HG03139 (cell line): Measurements from ENCODE around the gene IFRD2.
"Not testable (repeated sequence)": the region's sequence is repeated elsewhere in the genome, so short reads cannot be mapped to it uniquely, and the experiment has no call there.

Experiments
- ATAC-seq: cut with Tn5 transposase; IDR thresholded peaks from one replicate; pipeline ENCODE4 v1.9.1; 2021; ENCODE audit not compliant: unreplicated experiment

Gene IFRD2

DNA sequence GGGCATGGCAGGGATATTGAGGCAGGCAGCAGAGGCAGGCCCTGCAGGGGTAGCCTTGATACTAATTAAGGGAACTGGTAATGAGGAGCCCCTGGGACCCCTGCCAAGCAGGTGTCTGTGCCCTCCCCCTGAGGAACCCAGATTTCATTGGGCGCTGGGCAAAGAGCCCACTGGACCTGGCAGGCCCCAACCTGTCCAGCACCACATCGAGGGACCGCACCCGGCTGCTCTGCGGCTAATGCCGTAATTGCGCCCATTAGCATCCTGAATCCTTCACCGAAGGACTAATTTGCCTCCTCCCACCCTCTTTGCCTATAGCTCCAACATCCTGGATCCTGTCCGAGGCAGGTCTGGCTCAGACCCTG lies 37.0 kb downstream of the IFRD2 start:
- ATAC-seq = no peak

DNA sequence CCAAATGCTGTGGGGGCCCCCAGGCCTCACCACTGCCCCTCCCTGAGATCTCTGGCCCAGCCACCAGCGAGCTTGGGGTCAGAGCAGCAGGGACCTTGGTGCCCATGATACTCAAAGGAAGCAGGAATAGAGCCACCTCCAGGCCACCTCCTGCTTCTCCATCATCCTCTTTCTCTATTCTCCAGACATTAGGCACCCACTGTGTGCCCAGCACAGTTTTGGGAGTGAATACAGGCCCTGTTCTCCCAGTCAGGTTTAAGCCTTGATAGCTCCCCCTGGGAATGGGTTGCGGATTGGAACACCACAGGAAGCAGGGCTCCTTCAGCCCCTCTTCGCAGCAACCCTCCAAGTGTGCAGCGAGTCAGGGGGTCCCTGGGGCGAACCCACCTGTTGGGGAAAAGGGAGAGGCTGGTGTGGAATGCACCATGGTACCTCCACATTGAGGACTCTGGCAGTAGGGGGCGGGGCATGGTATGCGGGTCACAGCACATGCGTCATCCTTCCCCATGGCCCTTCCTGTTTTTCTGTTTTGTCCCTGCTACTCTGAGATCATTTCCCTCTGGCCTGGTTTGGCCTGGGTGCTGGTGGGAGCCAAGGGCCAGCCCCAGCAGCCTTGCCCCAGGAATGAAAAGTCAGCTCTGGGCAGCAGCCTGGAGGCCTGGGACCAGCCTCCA lies 37.5 kb downstream of the IFRD2 start:
- no peak for ATAC-seq

DNA sequence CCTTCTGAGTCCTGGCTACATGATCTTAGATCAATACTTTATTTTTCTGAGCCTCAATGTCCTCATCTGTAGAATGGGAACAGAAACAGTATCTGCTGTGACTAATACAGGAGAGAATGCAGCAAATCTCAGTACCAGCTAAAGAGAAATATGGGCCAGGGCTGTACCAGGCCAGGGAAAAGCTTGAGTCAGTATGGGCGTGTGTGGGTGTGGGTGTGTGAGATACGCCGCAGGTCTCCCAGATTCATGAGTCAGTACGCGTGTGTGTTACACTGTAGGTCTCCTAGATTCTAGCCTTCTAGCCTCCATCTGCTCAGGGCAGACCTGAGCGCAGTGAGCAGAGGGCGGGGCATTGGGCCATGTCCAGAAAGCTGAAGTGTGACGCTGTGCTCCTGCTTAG lies 41.0 kb downstream of the IFRD2 start:
- no peak for ATAC-seq

DNA sequence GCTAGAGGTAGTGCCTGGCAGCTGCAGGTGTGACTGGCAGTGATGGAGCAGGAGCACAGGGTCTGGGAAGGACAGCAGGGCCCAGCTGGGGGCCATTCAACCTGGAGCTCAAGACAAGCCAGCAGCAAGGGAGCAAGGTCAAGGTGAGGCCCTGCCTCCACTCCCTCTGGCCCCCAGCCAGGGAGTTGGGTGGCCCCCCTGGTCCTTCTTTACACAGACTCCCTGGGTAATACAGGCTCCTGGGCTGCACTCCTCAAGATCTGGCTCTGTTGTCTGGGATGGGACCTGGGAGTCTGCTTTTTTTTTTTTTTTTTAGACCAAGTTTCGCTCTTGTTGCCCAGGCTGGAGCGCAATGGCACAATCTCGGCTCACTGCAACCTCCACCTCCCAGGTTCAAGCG lies 41.7 kb downstream of the IFRD2 start:
- no peak for ATAC-seq

DNA sequence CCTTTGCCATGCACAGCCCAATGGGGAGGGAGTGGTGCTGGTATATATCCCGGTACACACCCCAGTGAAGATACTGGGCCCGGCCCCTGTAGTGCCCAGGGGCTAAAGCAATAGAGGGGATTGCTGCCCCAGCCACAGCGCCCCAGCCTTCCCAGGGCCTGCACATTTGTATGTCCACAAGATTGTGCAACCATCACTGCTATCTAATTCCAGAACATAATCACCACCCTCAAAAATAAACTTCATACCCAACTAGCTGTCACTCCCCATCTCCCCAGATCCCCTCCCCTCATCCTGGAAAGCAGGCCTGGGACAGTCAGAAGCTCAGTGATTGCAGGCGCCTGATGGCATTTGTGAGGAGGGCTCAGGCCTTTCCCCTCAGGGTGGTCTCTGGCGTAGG lies 42.8 kb downstream of the IFRD2 start:
- ATAC-seq = no peak

DNA sequence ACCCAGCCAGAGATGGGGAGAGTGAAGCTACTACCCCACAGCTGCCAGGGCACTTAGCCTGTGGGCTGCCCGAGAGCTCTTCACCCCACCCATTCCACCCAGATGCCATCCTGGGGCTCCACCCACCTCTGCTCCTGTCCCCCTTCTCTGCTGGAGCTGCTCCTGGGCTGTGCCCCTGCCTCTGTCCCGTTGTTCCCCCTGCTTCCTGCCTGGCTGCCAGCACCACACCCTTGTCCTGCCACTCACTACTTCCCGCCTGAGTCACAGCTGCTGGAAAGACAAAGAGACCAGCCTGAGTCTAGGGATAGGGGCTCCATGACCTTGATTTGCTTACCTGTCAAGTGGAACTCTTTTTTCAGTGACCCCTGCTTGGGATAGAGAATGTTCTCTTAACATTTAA lies 43.8 kb downstream of the IFRD2 start:
- ATAC-seq = no peak

DNA sequence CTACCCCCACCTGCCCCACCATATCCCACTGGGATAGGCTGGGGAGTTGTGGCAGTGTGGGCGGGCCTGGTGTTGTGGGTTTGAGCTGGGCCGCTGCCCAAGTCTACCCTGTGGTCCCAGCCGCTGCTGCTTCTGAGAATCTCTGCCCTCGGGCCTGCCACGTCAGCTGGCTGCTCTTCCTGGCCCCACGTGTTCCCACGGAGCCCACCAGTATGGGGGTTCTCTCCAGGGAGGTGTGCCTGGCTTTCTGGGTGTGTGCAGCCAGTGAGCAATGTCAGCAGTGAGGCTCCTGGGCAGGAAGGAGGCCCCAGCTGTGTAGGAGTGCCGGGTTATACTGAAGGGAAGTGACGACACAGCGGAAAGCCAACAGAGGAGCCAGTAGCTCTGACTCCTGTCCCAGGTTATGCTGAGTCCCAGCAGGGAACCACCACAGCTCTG lies 45.7 kb downstream of the IFRD2 start:
- peak; percentile 47 for ATAC-seq

DNA sequence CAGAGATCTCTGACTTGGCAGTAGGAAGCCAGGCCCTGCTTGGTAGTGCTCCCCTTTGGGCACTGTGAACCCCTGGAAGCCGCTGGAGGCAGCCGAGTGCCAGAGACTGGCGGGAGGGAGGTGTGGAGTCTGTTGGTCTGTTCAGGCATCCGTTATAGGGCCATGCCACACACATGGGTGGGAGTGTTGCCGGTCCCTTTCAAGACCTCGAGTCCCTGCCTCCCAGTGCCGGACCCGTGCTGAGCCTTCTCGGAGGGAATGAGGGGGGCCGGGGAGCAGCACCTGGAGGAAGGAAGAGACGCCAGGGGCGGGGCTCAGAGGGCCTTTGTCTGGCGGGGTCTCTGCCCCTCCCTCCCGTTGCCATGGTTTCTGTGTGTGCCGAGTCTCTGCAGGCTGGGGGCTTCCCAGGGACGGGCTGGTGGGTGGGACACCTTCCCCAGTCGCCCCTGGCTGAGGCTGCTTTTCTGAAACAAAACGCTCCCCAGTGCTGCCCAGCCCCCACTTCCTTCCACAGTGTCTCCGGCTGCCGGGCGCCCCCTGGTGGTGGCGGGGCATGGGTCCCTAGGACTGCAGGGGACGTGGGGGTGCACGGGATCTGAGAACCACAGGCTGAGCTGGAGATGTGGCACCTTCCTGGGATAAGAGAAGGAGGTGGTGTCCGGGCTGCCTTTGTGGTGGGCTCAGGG lies 46.3 kb downstream of the IFRD2 start:
- ATAC-seq = peak; percentile 57

DNA sequence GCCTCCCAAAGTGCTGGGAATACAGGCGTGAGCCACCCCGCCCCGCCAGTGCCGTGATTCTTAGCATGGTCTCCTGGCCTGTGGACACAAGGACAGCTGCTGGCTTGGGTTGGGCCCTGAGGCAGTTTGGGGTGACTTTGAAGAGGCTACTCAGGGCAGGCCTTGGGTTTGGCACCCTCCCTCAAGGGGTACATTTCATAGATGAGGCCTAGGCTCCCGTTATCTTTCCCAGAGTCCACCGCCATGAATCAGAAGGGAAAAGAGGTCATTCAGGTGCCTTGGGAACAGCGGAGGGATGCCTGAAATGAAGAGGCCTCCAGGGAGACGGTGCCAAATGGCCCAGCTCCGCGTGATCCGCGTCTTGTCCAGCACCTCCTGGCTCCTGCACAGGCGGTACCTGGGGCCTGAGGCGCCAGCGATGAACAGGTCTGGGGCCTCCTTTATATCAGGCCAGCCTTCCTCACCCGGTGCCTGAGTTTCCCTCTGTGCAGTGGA lies 46.9 kb downstream of the IFRD2 start:
- no peak for ATAC-seq

DNA sequence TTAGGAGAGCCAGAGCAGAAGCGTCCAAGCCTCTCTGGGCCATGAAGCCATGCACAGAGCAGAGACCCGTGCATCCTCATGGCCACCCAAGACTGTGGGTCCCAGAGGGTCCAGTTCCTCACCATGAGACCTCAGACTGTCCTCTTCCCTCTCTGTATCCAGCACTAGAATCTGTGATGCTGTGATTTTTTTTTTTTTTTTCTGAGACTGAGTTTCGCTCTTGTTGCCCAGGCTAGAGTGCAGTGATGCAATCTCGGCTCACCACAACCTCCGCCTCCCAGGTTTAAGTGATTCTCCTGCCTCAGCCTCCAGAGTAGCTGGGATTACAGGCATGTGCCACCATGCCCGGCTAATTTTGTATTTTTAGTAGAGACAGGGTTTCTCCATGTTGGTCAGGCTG lies 47.4 kb downstream of the IFRD2 start:
- not testable (repeated sequence) for ATAC-seq

DNA sequence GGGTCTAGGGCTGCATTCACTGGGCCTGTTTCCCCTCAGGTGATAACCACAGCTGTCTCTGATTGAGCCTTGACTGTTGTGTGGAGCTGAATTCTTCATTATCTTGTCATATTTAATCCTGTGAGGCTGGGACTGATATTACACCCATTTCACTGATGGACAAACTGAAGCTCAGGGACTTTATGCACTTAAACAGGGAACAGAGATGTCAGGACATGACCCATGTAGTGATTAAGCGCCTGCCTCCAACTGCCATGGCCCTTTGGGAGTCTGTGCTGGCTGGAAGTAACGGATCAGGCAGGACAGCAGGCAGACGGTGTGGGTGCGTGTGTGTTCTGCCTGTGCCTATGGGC lies 48.7 kb downstream of the IFRD2 start:
- ATAC-seq = no peak

DNA sequence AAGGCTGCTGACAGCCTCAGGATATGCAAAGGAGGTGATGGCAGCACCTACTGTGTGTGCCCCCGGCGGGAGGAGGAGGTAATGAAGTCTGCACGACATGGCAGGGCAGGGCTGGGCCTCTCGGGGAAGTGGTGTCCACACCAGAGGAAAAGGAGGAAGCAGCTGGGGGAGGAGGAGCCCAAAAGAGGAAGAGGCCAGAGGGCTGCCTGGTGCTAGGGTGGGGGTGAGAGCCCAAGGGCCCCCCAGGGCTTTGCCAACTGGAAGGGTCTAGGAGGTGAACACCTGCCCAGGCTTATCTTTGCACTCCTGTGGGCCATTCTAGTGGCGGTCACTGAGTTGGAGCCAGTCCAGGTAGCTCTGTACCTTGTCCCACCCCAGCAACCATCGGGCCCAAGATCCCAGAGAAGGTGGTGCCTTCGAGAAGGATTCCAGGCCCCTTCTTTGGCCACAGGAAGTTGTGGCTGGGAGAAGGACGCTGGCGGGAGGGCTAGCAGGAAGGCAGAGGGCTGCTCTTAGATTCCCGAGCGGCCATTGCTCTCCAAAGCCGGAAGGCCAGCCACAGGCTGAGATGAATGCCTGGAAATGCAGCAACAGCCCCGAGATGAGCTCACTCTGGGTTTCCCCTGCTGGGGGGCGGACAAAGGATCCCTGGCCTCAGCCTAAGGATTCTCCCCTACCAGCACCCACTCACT lies 49.2 kb downstream of the IFRD2 start:
- ATAC-seq = no peak

DNA sequence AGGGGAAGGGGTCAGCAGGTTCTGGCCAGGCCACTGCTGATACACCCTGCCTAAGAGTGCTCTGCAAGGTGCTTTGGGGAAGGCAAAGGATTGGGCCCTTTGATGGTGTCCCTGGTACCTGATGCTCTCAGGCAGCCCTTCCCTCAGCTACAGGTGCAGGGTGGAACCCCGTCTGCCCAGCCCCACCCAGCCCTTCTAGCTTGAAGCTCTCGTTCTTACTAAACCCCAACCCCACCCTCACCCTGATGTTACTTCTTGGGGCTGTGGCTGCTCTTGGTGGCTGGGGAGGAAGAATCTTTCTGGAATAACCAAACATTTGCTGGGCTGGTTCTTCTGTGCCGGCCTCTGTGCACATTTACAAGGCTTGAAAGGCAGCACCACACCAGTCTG lies 49.9 kb downstream of the IFRD2 start:
- no peak for ATAC-seq

DNA sequence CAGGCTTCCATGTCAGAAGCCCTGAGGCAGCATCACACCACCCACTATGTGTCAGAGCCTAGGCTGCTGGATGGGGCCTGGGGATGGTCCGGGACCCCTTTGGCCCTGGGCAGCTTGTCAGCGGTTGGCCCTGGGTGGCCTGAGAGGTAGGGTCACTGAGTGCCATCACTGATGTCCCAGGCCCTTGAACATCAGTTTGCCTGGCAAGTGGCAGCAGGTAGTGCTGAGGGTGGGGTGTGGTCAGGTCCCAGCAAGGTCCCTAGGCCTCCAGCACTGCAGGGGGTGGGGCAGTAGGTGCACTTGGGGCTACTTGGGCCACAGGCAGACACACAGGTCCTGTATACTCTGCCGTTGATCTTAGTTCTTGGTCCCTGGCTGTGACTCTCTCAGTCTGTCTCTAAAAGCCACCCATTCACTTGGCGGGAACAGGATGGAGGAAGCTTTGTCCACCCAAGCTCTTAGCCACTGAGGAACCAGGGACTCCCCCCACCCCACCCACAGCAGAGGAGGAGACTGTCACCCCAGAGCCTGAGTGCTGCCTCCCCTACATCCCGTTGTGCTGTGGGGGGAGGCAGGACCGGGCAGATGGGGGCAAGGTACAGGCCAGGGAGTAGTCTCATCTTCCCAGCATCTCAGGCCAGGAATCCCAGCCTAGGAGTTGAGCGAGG lies 50.4 kb downstream of the IFRD2 start:
- ATAC-seq = no peak

DNA sequence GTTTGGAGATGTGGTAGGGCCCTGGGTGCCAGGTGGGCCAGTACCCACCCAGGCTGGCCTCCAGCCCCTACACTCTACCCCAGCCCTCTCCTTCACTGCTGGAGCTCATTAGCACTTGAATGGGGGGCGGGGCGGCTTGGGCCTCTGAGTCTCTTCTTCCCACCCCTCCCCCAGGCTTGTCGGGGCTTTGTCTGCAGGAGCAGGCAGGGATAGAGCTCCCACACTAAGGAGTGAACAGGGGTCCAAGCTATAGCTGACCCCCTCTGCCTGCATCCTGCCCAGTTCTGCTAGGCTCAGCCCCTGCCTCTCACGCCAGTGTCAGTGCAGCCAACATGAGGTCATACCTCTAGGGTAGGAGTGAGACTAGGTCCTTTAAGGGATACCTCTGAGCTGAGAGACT lies 51.1 kb downstream of the IFRD2 start:
- ATAC-seq = no peak

DNA sequence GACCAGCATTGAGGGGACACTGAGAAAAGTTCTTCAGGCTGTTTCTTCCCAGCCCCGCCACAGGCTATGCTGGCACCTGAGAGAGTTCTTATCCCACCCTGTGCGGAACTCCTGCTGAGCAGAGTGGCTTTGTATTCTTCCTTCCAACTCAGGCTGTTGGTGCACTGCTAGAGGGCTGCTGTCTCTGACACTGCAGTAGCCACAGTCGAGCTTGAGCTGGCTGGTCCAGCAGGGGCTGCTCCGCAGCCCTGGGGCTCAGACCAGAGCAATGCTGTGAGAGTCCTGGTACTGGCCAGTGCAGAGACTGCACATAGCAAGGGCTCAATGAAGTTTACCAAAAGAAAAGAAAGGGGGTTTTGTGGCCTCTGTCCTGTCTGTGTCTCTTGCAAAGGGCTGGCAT lies 52.6 kb downstream of the IFRD2 start:
- ATAC-seq = no peak

DNA sequence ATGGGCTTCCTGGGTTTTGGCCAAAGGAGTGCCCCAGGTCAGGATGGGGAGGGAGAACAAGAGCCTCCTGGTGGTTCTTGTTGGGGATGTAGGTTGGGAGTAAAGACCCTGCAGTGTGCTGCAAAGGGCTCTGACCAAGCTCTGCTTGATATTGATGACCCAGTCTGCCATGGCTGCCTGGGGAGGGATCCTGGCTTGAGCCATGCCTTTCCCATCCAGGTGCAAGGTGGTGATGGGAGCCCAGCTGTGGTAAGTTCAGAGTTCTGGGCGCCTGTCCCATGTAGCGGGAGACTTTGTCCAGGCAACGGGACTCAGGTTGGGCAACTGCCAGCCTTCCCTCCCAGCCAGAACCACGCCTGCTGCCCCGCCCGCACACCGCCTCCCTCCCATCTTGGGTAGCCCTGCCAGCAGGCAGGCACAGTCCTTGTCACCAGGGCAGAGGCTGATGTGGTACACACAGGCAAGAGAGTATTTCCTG lies 53.6 kb downstream of the IFRD2 start:
- ATAC-seq = no peak

DNA sequence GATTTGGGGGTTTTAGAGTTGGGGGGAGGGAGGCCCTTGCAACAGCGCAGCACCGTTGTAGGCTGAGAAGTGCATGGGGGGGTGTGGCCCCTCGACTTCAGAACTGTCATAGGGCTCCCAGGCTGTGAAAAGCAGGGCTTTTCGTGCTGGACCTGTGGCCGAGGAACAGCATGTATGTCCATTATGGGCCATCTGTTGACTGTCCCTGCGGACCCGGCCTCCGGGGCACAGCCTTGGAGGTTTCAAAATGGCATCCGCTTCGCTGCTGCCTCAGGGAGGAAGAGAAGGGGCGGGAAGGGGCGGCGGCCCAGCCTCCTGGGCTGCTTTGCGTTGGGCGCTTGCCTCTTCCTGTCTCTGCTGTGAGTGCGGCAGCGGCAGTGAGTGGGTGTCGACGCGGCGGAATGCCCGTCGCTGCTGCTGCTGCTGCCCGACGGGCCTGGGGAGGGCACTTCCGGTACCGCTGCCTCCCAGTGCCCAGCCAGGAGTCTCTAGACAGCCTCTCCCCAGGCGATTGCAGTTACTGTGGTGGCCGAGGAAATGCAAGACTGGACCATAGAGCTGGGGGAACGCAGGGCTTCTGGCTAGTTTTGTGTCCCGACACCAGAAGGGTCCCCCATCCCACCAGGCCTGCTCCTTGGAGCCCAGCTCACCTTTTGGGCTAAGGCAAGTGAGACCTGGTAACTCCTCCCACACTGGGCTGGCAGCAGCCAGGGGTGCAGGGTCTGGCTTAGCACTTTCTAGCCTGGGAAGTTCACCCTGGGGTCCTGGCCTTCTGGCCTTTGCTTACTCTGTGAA lies 54.3 kb downstream of the IFRD2 start:
- ATAC-seq = no peak
